Choroid plexus epithelial cell (primary cell): ENCODE measurements around the gene MIER2.

Source experiments
- DNase-seq: peaks from one replicate; pipeline ENCODE4 v3.0.0-alpha.2; 2010; ENCODE audit warnings: low read depth
- H3K4me3 ChIP-seq: 2 replicates; pipeline ENCODE4 v1.5.1; 2011; ENCODE audit warnings: low read depth, mild to moderate bottlenecking, control low read depth, low read length, moderate library complexity
- CTCF ChIP-seq: conservative IDR thresholded peaks from 2 replicates; pipeline ENCODE4 v1.5.1; 2011; ENCODE audit warnings: low read depth, mild to moderate bottlenecking, control low read depth, inconsistent platforms, low read length, moderate library complexity

The MIER2 gene

GRCh38 chr19:342801-343421 lies 1.7 kb downstream of the MIER2 start:
- TF ChIP-seq CTCF: no peak
- H3K4me3 ChIP-seq: peak overlapping the region; percentile 58
- DNase-seq: peak; percentile 88

- no peak overlapping the region for H3K4me3 ChIP-seq
- DNase-seq: no peak
- TF ChIP-seq CTCF: no peak
Measured at GRCh38 chr19:342128-342455, 2.5 kb downstream of the MIER2 start.

GRCh38 chr19:341386-342127 lies 3.0 kb downstream of the MIER2 start:
- no peak for DNase-seq
- TF ChIP-seq CTCF: no peak
- no peak overlapping the region for H3K4me3 ChIP-seq

GRCh38 chr19:340620-341385 lies 3.8 kb downstream of the MIER2 start:
- no peak for TF ChIP-seq CTCF
- no peak overlapping the region for H3K4me3 ChIP-seq

GRCh38 chr19:339262-339887 lies 5.2 kb downstream of the MIER2 start:
- peak; percentile 59 for DNase-seq
- H3K4me3 ChIP-seq: no peak overlapping the region
- no peak for TF ChIP-seq CTCF

More at GRCh38 chr19:340620-341385, 3.8 kb downstream of the MIER2 start:
- DNase-seq: no peak

GRCh38 chr19:338421-338820 lies 6.2 kb downstream of the MIER2 start:
- TF ChIP-seq CTCF: no peak
- H3K4me3 ChIP-seq: no peak overlapping the region
- no peak for DNase-seq
